Pancreas (tissue), 10 donors: ENCODE data around the gene BSG. TPM values are rescaled to one million over a fixed set of nuclear protein-coding genes. Genes with fewer than 3 reads are reported as not detected.
A peak's percentile ranks its signal among the peaks of the same experiment; 100 is the strongest.

ENCODE experiments used
- ATAC-seq, 4 donors: fragments of 200-7000 bp; cut with Tn5 transposase; one replicate each; pipeline versions ENCODE4 v1.8.0 to v1.9.1; 2020; ENCODE audit warnings: mild to moderate bottlenecking in 4 of 4, moderate library complexity in 4 of 4
- DNase-seq, 6 donors: peaks; one replicate each; pipeline ENCODE4 v3.0.0-alpha.2; 2020
- FAIRE-seq: peaks from 2 replicates; lab custom pipeline; 2012; peaks lifted over from hg19 to GRCh38; lab: Jason Lieb, UNC
- H3K27ac ChIP-seq, 4 donors: fragments of 200-600 bp; sonication (generic); 1 replicate in 3 of 4; 2 replicates in 1 of 4; pipeline versions ENCODE4 v1.5.0 to v1.8.0; 2020
- H3K27me3 ChIP-seq, 4 donors: fragments of 200-600 bp; one replicate each; pipeline ENCODE4 v1.8.0; 2021
- H3K36me3 ChIP-seq, 3 donors: fragments of 200-600 bp; sonication (generic) in 1 of 3; one replicate each; pipeline versions ENCODE4 v1.5.0 to v1.8.0; 2020 to 2021
- H3K4me1 ChIP-seq, 3 donors: fragments of 200-600 bp; one replicate each; pipeline ENCODE4 v1.8.0; 2021
- H3K4me3 ChIP-seq, 4 donors: fragments of 200-600 bp; sonication (generic) in 2 of 4; one replicate each; pipeline versions ENCODE4 v1.5.0 to v1.8.0; 2020 to 2021
- H3K9me3 ChIP-seq, 4 donors: fragments of 200-600 bp; one replicate each; pipeline ENCODE4 v1.8.0; 2021
- CTCF ChIP-seq, 4 donors: fragments of 200-600 bp; sonication (generic) in 3 of 4; IDR thresholded peaks; one replicate each; pipeline versions ENCODE4 v1.5.0 to v1.8.0; 2021; ENCODE audit warnings: antibody characterized with exemption in 4 of 4
- WGBS, 2 donors: extraction: QIAGEN DNeasy Blood & Tissue Kit; methylation state at CpG; one replicate each; pipeline ENCODE4 v1.1.7; 2013; 5-methylcytosine and 5-hydroxymethylcytosine counted together
- intact Hi-C, 3 donors: fragments of 100-400 bp; cut with DNase I; formaldehyde crosslinking; loops; one replicate each; pipeline versions ENCODE4 v1.11.1 to v1.14.2; 2022
- polyA plus RNA-seq, 2 donors: library from polyadenylated mRNA; stranded (reverse); fragments of 200-250 nt; gene quantifications; one replicate each; pipeline ENCODE4 v1.2.3, GENCODE V29; 2013
- total RNA-seq, 6 donors: library from RNA; stranded (reverse); fragmentation: NEBNext Ultra II Directional in 4 of 6; extraction: Animal tissue kit (Norgen Biotek cat#: 25700) in 4 of 6; gene quantifications; one replicate each; pipeline versions ENCODE4 v1.2.1 to v1.2.4, GENCODE V29; 2021 to 2023
- donor health status: healthy with polysubstance abuse.
- donor health status: DM: no; HTN: no; CAD: no; lungs with moderate emphysema.
- donor health status: DM: no; HTN: no; CAD: no.
- donor health status: control.
- donor health status: control.
- donor health status: Bipolar disorder and iron deficiency.
- donor health status: DM: yes; HTN: yes; CAD: no.
- donor health status: DM: no; HTN: no; CAD: no.
- donor health status: DM: no; HTN: no; CAD: no.
- donor health status: DM: yes; HTN: yes; CAD: no.

Gene BSG
- total and polyA plus RNA-seq, 8 donors = 122 to 256 (median 159) TPM

- no peaks in the 10 kb centered on the region for H3K27me3 ChIP-seq
- WGBS, 2 donors = 85 to 90% methylated on average over 27 to 28 of the region's 28 CpGs
- intact Hi-C loops = no loop called here
- no peak for TF ChIP-seq CTCF (IDR thresholded peaks at IDR 0.05)
- H3K36me3 ChIP-seq = peaks cover 0 to 9% (median 7%) of the 10 kb centered on the region in 3 donors
- FAIRE-seq (no peak), DNase-seq (no peak), ATAC-seq (no peak)
- H3K4me1 ChIP-seq = peaks cover 14 to 19% (median 17%) of the 10 kb centered on the region in 3 donors
- no peak overlapping the region for H3K27ac ChIP-seq
- H3K4me3 ChIP-seq = no peak overlapping the region
- no peaks in the 10 kb centered on the region for H3K9me3 ChIP-seq
Measured at GRCh38 chr19:576768-577438, 4.5 kb downstream of the BSG start.

- FAIRE-seq = no peak
- H3K4me1 ChIP-seq = peaks cover 14 to 19% (median 17%) of the 10 kb centered on the region in 3 donors
- H3K27me3 ChIP-seq = no peaks in the 10 kb centered on the region
- H3K27ac ChIP-seq = no peak overlapping the region
- H3K9me3 ChIP-seq = no peaks in the 10 kb centered on the region
- ATAC-seq = no peak
- H3K36me3 ChIP-seq = peaks cover 0 to 14% (median 12%) of the 10 kb centered on the region in 3 donors
- peak in 2 of 6 donors; percentile 34 to 73 for DNase-seq
- intact Hi-C loops = no loop called here
- H3K4me3 ChIP-seq = no peak overlapping the region
- no peak for TF ChIP-seq CTCF (IDR thresholded peaks at IDR 0.05)
- WGBS, 2 donors = 92 to 94% methylated on average over 62 to 66 of the region's 66 CpGs
Measured at GRCh38 chr19:577439-578392, 5.3 kb downstream of the BSG start.

- 84 to 87% methylated on average over 46 of the region's 46 CpGs for WGBS, 2 donors
- intact Hi-C loops = no loop called here
- TF ChIP-seq CTCF (IDR thresholded peaks at IDR 0.05) = no peak
- Histone ChIP-seq H3K4me1 (peaks cover 12 to 15% (median 14%) of the 10 kb centered on the region in 3 donors), H3K9me3 (no peaks in the 10 kb centered on the region), H3K36me3 (peaks cover 0 to 20% (median 16%) of the 10 kb centered on the region in 3 donors), H3K27me3 (no peaks in the 10 kb centered on the region), H3K27ac (no peak overlapping the region), H3K4me3 (no peak overlapping the region)
- no peak for ATAC-seq
- peak in 2 of 6 donors; percentile 43 to 71 for DNase-seq
- FAIRE-seq = no peak
Measured at GRCh38 chr19:579111-579841, 6.9 kb downstream of the BSG start.

- peak in 1 of 6 donors; percentile 69 for DNase-seq
- no peak for FAIRE-seq
- ATAC-seq = no peak
- Histone ChIP-seq H3K9me3 (no peaks in the 10 kb centered on the region), H3K27me3 (no peaks in the 10 kb centered on the region), H3K4me3 (no peak overlapping the region), H3K27ac (no peak overlapping the region), H3K36me3 (peaks cover 0 to 20% (median 16%) of the 10 kb centered on the region in 3 donors), H3K4me1 (peaks cover 9 to 10% (median 9%) of the 10 kb centered on the region in 3 donors)
- WGBS, 2 donors = 91 to 93% methylated on average over 11 of the region's 11 CpGs
- TF ChIP-seq CTCF (IDR thresholded peaks at IDR 0.05) = no peak
- intact Hi-C loops = no loop called here
Measured at GRCh38 chr19:579842-580155, 7.4 kb downstream of the BSG start.
